Endodermal cell (in vitro differentiated cells): ENCODE results near the gene CDCP2. TPM values are rescaled to one million over a fixed set of nuclear protein-coding genes. Genes with fewer than 3 reads are reported as not detected.

ENCODE experiments used
- DNase-seq: peaks from one replicate; pipeline ENCODE4 v3.0.0-alpha.2; 2017
- H3K27ac ChIP-seq: 2 replicates; pipeline ENCODE4 v1.5.1; 2013; ENCODE audit warnings: mild to moderate bottlenecking, low read depth, low read length, moderate library complexity
- H3K27me3 ChIP-seq: 2 replicates; pipeline ENCODE4 v1.6.1; 2013; ENCODE audit warnings: mild to moderate bottlenecking, low read length, moderate library complexity; ENCODE audit not compliant: insufficient read depth, control insufficient read depth, poor library complexity, severe bottlenecking
- H3K36me3 ChIP-seq: 2 replicates; pipeline ENCODE4 v1.7.0; 2013; ENCODE audit warnings: mild to moderate bottlenecking, low read length, moderate library complexity; ENCODE audit not compliant: control insufficient read depth, insufficient read depth
- H3K4me1 ChIP-seq: one replicate; pipeline ENCODE4 v1.7.0; 2013; ENCODE audit warnings: low read length; ENCODE audit not compliant: control insufficient read depth, insufficient read depth
- H3K4me3 ChIP-seq: 2 replicates; pipeline ENCODE4 v1.5.1; 2013; ENCODE audit warnings: mild to moderate bottlenecking, low read length, moderate library complexity
- H3K9ac ChIP-seq: 2 replicates; pipeline ENCODE4 v1.6.1; 2013; ENCODE audit warnings: mild to moderate bottlenecking, low read length, moderate library complexity; ENCODE audit not compliant: poor library complexity, severe bottlenecking; ENCODE audit errors: extremely low read depth
- H3K9me3 ChIP-seq: 2 replicates; pipeline ENCODE4 v1.6.1; 2013; ENCODE audit warnings: mild to moderate bottlenecking, low read length, moderate library complexity; ENCODE audit not compliant: control insufficient read depth
- H3K27ac Mint-ChIP-seq: 2 replicates; pipeline ENCODE4 v1.8.0; 2020; ENCODE audit warnings: mixed read lengths
- H3K27me3 Mint-ChIP-seq: 2 replicates; pipeline ENCODE4 v1.8.0; 2021; ENCODE audit warnings: mild to moderate bottlenecking, mixed read lengths; ENCODE audit not compliant: insufficient read depth
- H3K36me3 Mint-ChIP-seq: 2 replicates; pipeline ENCODE4 v1.8.0; 2020; ENCODE audit warnings: low read depth, mixed read lengths
- H3K4me1 Mint-ChIP-seq: 2 replicates; pipeline ENCODE4 v1.8.0; 2020; ENCODE audit warnings: mixed read lengths
- H3K4me3 Mint-ChIP-seq: 2 replicates; pipeline ENCODE4 v1.8.0; 2020; ENCODE audit warnings: mild to moderate bottlenecking, moderate library complexity, mixed read lengths
- H3K9me3 Mint-ChIP-seq: 2 replicates; pipeline ENCODE4 v1.8.0; 2020; ENCODE audit warnings: mild to moderate bottlenecking, mixed read lengths
- WGBS, 2 experiments: methylation state at CpG; one replicate each; pipeline versions ENCODE4 v1.1.5 to v1.1.7; 2013; ENCODE audit warnings: missing lambda C conversion rate in 2 of 2, mixed read lengths in 1 of 2; ENCODE audit not compliant: insufficient coverage in 1 of 2, insufficient read length in 1 of 2; 5-methylcytosine and 5-hydroxymethylcytosine counted together
- total RNA-seq, 2 donors: library from RNA; stranded (reverse); fragmentation: NEBNext Ultra II Directional in 1 of 2; extraction: Animal tissue kit (Norgen Biotek cat#: 25700) in 1 of 2; gene quantifications; 2 replicates in 1 of 2; 3 replicates in 1 of 2; pipeline ENCODE4 v1.2.1, GENCODE V29; 2021
- TF ChIP-seq, protein P1 (sequence below): fragments of 200-600 bp; sonication (generic); conservative IDR thresholded peaks from 2 replicates; pipeline ENCODE4 v1.5.0; 2021; ENCODE audit warnings: antibody characterized with exemption, mild to moderate bottlenecking

The CDCP2 gene
- total RNA-seq, 2 donors from 2014 or later = not detected

DNA sequence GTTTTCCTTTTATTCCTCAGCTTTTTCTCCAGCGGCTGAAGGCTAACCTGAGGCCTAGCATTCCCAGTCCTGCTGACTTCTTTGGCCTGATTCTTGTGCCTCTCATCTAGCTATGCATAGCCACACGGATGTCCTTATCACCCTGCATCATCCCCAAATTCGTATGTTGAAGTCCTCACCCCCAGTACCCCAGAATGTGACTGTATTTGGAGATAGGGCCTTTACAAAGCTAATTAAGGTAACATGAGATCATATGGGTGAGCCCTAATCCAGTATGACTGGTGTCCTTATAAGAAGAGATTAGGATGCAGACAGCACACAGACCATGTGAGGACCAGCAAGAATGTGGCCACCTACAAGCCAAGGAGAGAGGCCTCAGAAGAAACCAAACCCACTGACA is 44.6 kb downstream of the CDCP2 start:
- Mint-ChIP-seq H3K9me3 (no peaks in the 10 kb centered on the region), H3K4me3 (no peak overlapping the region), H3K4me1 (peaks cover 4% of the 10 kb centered on the region)

DNA sequence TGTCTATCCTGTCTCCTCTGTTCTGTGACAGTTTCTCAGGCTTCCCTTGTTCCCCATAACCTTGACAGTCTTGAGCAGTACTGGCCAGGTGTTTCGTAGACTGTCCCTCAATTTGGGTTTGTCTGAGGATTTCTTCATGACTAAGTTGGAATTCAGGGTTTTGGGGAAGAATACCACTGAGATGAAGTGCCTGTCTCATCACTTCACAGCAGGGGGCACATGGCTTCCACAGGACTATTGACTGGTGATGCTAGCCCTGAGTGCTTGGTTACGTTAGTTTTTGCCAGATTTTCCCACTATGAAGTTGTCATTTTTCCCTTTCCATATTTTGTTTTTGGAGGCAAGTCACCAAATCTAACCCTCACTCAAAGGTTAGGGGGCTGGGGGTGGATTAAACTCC is 45.7 kb downstream of the CDCP2 start:
- H3K27me3 ChIP-seq = no peaks in the 10 kb centered on the region
- peaks cover 4% of the 10 kb centered on the region for H3K36me3 Mint-ChIP-seq
- H3K9me3 ChIP-seq = no peaks in the 10 kb centered on the region
- H3K27ac ChIP-seq = no peak overlapping the region
- H3K4me3 Mint-ChIP-seq = no peak overlapping the region
- H3K27ac Mint-ChIP-seq = no peak overlapping the region
- H3K9ac ChIP-seq = no peak overlapping the region
- H3K9me3 Mint-ChIP-seq = no peaks in the 10 kb centered on the region
- no peaks in the 10 kb centered on the region for H3K4me1 ChIP-seq
- H3K4me3 ChIP-seq = no peak overlapping the region
- 84% methylated on average over 2 of the region's 2 CpGs; no CpG with 5 or more reads in 1 of the 2 experiments for WGBS, 2 experiments
- H3K36me3 ChIP-seq = no peaks in the 10 kb centered on the region
- H3K4me1 Mint-ChIP-seq = peaks cover 4% of the 10 kb centered on the region
- DNase-seq = peak; percentile 70
- no peaks in the 10 kb centered on the region for H3K27me3 Mint-ChIP-seq
- TF ChIP-seq, protein P1, sequence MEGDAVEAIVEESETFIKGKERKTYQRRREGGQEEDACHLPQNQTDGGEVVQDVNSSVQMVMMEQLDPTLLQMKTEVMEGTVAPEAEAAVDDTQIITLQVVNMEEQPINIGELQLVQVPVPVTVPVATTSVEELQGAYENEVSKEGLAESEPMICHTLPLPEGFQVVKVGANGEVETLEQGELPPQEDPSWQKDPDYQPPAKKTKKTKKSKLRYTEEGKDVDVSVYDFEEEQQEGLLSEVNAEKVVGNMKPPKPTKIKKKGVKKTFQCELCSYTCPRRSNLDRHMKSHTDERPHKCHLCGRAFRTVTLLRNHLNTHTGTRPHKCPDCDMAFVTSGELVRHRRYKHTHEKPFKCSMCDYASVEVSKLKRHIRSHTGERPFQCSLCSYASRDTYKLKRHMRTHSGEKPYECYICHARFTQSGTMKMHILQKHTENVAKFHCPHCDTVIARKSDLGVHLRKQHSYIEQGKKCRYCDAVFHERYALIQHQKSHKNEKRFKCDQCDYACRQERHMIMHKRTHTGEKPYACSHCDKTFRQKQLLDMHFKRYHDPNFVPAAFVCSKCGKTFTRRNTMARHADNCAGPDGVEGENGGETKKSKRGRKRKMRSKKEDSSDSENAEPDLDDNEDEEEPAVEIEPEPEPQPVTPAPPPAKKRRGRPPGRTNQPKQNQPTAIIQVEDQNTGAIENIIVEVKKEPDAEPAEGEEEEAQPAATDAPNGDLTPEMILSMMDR = no peak

More for the DNA sequence above, 44.6 kb downstream of the CDCP2 start:
- 87 to 100% methylated on average over 2 to 3 of the region's 3 CpGs for WGBS, 2 experiments
- no peaks in the 10 kb centered on the region for H3K36me3 ChIP-seq
- H3K27me3 ChIP-seq = no peaks in the 10 kb centered on the region
- H3K27ac ChIP-seq = no peak overlapping the region
- Mint-ChIP-seq H3K27me3 (no peaks in the 10 kb centered on the region), H3K36me3 (no peaks in the 10 kb centered on the region), H3K27ac (no peak overlapping the region)
- TF ChIP-seq, protein P1 = no peak
- no peak overlapping the region for H3K9ac ChIP-seq
- no peak overlapping the region for H3K4me3 ChIP-seq
- H3K9me3 ChIP-seq = no peaks in the 10 kb centered on the region
- no peaks in the 10 kb centered on the region for H3K4me1 ChIP-seq
- no peak for DNase-seq

DNA sequence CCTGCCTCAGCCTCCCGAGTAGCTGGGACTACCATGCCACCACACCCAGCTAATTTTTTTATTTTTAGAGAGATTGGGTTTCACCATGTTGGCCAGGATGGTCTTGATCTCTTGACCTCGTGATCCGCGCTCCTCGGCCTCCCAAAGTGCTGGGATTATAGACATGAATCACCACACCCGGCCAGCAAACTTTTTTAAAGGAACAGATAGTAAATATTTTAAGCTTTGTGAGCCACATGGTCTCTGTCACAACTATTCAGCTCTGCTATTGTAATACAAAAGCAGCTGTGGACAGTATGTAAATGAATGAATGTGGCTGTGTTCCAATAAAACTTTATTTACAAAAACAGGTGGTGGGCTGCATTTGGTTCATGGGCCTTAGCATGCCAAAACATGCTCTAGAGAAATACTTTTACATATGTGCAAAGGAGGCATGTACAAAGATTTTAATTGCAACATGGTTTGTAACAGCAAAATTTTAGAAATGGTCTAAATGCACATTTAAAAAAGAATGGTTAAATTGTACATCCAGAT is 47.0 kb downstream of the CDCP2 start:
- no peak overlapping the region for H3K27ac Mint-ChIP-seq
- peaks cover 5% of the 10 kb centered on the region for H3K36me3 Mint-ChIP-seq
- H3K36me3 ChIP-seq = no peaks in the 10 kb centered on the region
- H3K27me3 Mint-ChIP-seq = no peaks in the 10 kb centered on the region
- no peak overlapping the region for H3K27ac ChIP-seq
- H3K4me3 ChIP-seq = no peak overlapping the region
- no peak for DNase-seq
- peaks cover 7% of the 10 kb centered on the region for H3K4me1 Mint-ChIP-seq
- no peaks in the 10 kb centered on the region for H3K9me3 ChIP-seq
- TF ChIP-seq, protein P1 = no peak
- H3K4me1 ChIP-seq = no peaks in the 10 kb centered on the region
- 92 to 100% methylated on average over 5 to 6 of the region's 6 CpGs for WGBS, 2 experiments
- no peaks in the 10 kb centered on the region for H3K27me3 ChIP-seq
- H3K9me3 Mint-ChIP-seq = no peaks in the 10 kb centered on the region
- H3K9ac ChIP-seq = no peak overlapping the region
- no peak overlapping the region for H3K4me3 Mint-ChIP-seq
